T47D (cell line): ENCODE data around the gene C2CD3.
A peak's percentile ranks its signal among the peaks of the same experiment; 100 is the strongest.
"Not testable (repeated sequence)": the region's sequence is repeated elsewhere in the genome, so short reads cannot be mapped to it uniquely, and the experiment has no call there.

Experiments
- DNase-seq, 2 experiments: peaks; one replicate each; pipeline versions ENCODE4 v3.0.0 to v3.0.0-alpha.2; 2011 to 2012; ENCODE audit warnings: low read depth in 1 of 2, low spot score in 1 of 2
- JUND ChIP-seq: IDR thresholded peaks from 2 replicates; pipeline ENCODE4 v1.6.1; 2012; ENCODE audit warnings: low read depth
- in situ Hi-C: cut with HindIII; loops from 2 replicates; pipeline ENCODE4 v1.10.0; 2016; ENCODE audit warnings: low sequenced_read_pairs, low pct_unique_long_range_greater_than_20kb

Gene C2CD3

DNA sequence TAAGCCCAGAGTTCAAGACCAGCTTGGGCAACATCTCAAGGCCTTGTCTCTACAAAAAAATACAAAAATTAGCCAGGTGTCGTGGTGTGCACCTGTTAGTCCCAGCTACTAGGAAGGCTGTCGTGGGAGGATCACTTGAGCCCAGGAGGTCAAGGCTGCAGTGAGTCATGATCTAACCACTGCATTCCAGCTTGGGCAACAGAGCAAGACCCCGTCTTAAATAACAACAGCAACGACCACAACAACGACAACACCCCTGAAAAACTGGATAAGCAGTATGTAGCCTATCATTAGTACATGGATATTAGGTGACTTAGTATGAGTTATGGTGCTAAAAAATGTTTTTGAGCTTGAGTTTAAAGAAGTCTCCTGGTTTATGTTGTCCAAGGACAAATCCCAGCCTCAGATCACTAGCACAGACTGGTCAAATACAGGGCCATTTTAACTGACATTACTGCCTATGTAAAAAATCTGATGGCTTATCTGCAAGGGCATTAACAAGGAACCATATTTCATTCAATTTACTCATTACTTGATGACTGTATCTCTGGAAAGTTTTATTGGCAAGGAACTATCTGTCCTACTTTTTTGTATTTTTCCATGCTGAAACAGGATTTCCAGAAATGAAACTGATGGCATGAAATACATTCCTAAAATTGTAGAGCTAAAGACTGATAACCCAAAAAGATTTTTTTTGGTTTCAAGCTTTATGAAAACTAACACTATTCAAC, 23.4 kb downstream of the C2CD3 start:
- DNase-seq = no peak
- in situ Hi-C loops = no loop called here
- no peak for TF ChIP-seq JUND

DNA sequence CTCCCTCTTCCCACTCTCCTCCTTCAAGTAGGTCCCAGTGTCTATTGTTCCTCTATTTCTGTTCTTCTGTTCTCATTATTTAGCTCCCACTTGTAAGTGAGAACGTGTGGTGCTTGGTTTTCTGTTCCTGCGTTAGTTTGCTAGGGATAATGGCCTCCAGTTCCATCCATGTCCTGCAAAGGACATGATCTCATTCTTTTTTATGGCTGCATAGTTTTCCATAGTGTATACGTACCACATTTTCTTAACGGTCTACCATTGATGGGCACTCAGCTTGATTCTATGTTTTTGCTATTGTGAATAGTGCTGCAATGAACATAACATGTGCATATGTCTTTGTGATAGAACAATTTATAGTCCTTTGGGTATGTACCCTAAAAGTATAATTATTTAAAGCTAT, 26.2 kb downstream of the C2CD3 start:
- no peak for DNase-seq
- TF ChIP-seq JUND = no peak
- in situ Hi-C loops = no loop called here

DNA sequence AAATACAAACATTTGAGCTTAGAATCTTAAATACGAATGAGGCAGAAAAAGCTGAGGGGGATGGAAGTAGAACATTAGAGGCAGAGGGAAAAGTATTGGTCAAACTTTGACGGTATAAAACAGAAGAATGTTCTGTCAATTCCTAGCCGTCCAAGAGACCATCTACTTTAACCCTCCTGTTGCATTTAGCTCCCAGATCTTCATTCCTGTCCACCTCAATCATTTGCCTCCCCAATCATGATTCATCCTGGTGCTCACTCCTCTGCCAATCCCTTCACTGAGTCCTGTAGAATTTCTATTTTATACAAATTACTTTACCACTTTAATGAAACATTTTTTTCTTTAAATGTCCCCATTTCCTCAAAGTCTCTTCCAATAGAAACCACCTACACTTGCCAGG, 28.2 kb downstream of the C2CD3 start:
- TF ChIP-seq JUND = no peak
- in situ Hi-C loops = no loop called here
- DNase-seq = no peak

DNA sequence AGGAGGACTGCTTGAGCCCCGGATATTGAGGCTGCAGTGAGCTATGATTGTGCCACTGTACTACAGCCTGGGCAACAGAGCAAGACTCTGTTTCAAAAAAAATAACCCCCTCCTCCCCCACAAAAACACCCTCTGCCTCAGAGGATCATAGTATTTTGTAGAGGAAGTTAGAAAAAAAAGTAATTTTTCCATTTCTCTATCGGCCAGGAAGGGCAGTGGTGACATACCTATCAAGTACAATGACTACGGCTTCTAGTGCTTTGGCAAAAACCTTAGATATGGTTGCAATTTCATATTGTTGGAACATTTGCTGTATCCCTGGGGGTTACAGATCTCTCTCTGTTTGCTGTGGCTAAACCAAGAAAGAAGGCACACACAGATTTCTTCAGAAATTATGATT, 28.9 kb downstream of the C2CD3 start:
- in situ Hi-C loops = no loop called here
- no peak for DNase-seq
- no peak for TF ChIP-seq JUND

GRCh38 chr11:74141241-74141695, 29.5 kb downstream of the C2CD3 start:
- in situ Hi-C loops = no loop called here
- TF ChIP-seq JUND = no peak
- peak in 1 of 2 experiments; percentile 78 for DNase-seq

DNA sequence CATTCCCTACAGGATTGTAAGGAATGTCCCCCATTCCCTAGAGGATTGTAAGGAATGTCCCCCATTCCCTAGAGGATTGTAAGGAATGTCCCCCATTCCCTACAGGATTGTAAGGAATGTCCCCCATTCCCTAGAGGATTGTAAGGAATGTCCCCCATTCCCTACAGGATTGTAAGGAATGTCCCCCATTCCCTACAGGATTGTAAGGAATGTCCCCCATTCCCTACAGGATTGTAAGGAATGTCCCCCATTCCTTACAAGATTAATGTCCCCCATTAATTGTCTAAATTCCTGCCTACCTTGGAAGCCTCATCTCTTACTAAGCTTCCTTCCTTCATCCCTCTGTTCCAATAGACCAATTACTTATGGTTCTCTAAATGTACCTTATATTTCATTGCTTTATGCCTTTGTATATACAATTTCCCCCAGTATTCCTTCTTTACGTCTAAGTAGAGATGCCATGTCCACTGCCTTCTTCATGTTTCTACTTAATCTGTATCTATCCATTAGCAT, 30.8 kb downstream of the C2CD3 start:
- DNase-seq, in situ Hi-C loops: not testable (repeated sequence)

DNA sequence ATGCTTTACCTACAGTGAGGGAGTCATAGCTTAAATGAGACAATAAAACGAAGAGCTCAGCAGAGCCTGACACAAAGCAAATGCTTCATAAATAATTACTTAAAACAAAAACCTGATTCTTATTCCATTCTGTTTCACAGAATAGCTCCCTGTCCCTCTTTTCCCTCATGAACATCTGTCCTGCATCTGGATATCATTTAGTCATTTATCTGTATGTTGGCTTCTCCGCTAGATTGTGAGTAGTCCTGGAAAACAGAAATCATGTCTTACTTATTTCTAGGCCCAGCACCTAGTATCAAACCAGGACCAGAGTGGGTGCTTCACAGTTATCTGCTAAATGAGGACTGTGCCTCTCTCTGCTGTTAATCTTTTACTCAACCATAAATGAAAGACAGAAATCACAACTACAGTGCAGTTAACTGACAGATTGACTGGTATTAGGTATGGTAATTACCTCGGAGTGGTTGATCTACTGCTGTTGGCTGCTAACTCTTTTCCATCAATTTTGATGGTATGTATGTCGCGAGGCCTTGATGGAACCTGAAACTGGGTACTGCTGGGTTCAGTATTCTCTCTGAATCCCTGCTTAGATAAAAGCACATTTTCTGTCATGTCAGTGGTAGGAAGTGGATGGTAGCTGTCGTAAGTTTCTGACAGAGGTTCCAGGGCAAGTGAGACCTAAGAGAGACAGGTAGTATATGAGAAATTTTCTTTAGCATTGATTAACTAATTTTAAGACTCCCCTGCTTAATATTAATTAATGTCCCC, 31.5 kb downstream of the C2CD3 start:
- DNase-seq = no peak
- no peak for TF ChIP-seq JUND
- in situ Hi-C loops = no loop called here

GRCh38 chr11:74138572-74138971, 32.2 kb downstream of the C2CD3 start:
- peak; percentile 97 for TF ChIP-seq JUND
- peak; percentile 59 to 98 for DNase-seq
- in situ Hi-C loops = no loop called here

DNA sequence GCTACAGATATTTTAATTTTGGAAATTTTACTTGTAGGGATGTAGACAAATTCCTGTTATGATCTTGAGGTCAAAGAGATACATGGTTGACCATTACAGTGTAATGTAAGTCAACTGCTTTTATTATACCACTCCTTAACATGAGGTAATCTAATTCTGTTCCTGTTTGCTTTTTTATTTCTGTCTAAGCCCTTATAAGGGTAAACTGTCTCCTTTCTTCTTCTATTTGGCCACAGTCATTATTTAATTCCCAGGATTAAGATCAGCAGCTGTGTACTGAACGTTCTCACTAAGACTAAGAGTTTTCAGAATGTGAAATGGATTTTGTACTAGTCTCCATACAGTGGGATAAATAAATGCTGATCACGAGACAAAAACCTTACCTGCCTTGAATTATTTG, 32.8 kb downstream of the C2CD3 start:
- in situ Hi-C loops = no loop called here
- peak in 1 of 2 experiments; percentile 52 for DNase-seq
- TF ChIP-seq JUND = no peak

DNA sequence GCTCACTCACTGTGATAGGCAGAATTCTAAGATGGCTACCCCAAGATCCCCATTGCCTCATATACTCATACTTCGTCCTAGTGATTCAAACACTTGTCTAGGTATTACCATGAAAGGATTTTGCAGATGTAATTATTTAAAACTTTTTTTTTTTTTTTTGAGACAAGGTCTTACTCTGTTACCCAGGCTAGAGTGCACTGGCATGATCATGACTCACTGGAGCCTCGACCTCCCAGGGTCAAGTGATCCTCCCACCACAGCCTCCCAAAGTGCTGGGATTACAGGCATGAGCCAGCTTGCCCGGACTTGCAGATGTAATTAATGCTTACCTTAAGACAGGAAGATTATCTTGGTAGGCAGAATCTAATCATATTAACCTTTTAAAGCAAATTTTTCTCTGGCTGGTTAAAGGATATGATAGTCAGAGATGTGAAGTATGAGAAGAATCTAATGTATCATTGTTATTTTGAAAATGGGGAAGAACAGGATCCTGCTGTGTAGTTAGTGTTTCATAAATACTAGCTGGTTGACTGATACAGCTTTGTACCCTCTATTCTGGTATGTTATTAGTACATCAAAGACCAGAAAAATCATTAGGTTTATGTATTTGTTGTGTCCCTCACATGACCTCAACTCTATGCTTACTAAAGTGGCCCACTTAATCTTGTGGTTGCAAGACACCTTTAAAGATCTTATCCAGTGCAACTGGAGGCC, 35.5 kb downstream of the C2CD3 start:
- no peak for DNase-seq
- in situ Hi-C loops = no loop called here
- no peak for TF ChIP-seq JUND

DNA sequence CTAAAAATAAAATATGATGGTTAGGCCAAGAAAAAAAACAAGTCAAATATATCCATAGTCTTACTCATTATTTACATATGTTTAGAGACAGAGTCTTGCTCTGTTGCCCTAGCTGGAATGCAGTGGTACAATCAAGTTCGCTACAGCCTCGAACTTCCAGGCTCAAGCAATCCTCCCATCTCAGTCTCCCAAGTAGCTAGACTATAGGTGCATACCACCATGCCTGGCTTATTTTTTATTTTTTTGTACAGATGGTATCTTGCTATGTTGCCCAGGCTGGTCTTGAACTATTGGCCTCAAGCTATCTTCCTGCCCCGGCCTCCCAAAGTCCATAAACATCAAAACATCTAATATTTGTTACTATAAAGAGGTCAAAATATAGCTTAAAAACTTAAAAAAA, 36.1 kb downstream of the C2CD3 start:
- no peak for DNase-seq
- in situ Hi-C loops = no loop called here
- TF ChIP-seq JUND = no peak

- DNase-seq = peak in 1 of 2 experiments; percentile 6
- TF ChIP-seq JUND = no peak
- in situ Hi-C loops = no loop called here
These were observed 37.4 kb downstream of the C2CD3 start for GRCh38 chr11:74133436-74133835.

- no peak for DNase-seq
- in situ Hi-C loops = no loop called here
- TF ChIP-seq JUND = no peak
These were observed 38.0 kb downstream of the C2CD3 start for GRCh38 chr11:74132833-74133232.

DNA sequence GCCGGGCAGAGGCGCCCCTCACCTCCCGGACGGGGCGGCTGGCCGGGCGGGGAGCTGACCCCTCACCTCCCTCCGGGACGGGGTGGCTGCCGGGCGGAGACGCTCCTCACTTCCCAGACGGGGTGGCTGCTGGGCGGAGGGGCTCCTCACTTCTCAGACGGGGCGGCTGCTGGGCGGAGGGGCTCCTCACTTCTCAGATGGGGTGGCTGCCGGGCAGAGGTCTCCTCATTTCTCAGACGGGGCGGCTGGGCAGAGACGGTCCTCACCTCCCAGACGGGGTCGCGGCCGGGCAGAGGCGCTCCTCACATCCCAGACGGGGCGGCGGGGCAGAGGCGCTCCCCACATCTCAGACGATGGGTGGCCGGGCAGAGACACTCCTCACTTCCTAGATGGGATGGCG, 41.7 kb downstream of the C2CD3 start:
- in situ Hi-C loops, DNase-seq: not testable (repeated sequence)
